ENCODE measurements around the gene CNIH2. TPM values are rescaled to one million over a fixed set of nuclear protein-coding genes. Genes with fewer than 3 reads are reported as not detected.

CNIH2 gene
- total and polyA plus RNA-seq, 2 donors (not counting 1 experiment from before 2014, with no cell fraction given) = 0.17 to 0.57 TPM

- TF ChIP-seq EZH2 (IDR thresholded peaks at IDR 0.05; ENCODE audit: low read length, missing control alignments) (no peak), CTCF (conservative IDR thresholded peaks at IDR 0.05 in 1 of 2, IDR thresholded peaks at IDR 0.05 in 1 of 2; ENCODE audit: low read depth in 1 of 2, low read length in 2 of 2) (no peak)
- peak within 1 kb of the TSS; percentile 73 for H2AFZ ChIP-seq (ENCODE audit: low read length)
- peak within 1 kb of the TSS; percentile 92 for H3K4me2 ChIP-seq (ENCODE audit: extremely low read depth, insufficient read depth, low read length)
These were observed 10.9 kb downstream of the CNIH2 start, which contains the start of gene YIF1A for GRCh38 chr11:66288671-66289547. YIF1A (minus strand) TSS chr11:66289143; CDS start chr11:66288985, 158 bp downstream.

GRCh38 chr11:66289548-66290329 is 11.8 kb downstream of the CNIH2 start:
- Histone ChIP-seq H3K36me3 (ENCODE audit: control insufficient read depth, insufficient read depth, low read length) (peaks cover 13% of the 10 kb centered on the region), H3K4me3 (replicated peaks in 1 of 4; ENCODE audit: control extremely low read depth in 1 of 4, insufficient read depth in 1 of 4, low read depth in 3 of 4, low read length in 4 of 4) (peak overlapping the region; percentile 76 to 95 (median 82)), H3K27me3 (ENCODE audit: control insufficient read depth, insufficient read depth, low read length) (peaks cover 23% of the 10 kb centered on the region), H3K4me1 (ENCODE audit: control insufficient read depth, extremely low read depth, insufficient read depth, low read length) (peaks cover 8% of the 10 kb centered on the region), H3K4me2 (ENCODE audit: extremely low read depth, insufficient read depth, low read length) (peak overlapping the region; percentile 92), H3K27ac (ENCODE audit: insufficient read depth, low read length) (peak overlapping the region; percentile 95), H2AFZ (ENCODE audit: low read length) (peak overlapping the region; percentile 73), H3K9ac (ENCODE audit: insufficient read depth, low read length) (peak overlapping the region; percentile 98), H4K20me1 (ENCODE audit: control insufficient read depth, extremely low read depth, insufficient read depth, low read length) (no peaks in the 10 kb centered on the region), H3K79me2 (ENCODE audit: control insufficient read depth, insufficient read depth, low read length) (peaks cover 25% of the 10 kb centered on the region), H3K9me3 (ENCODE audit: control insufficient read depth, insufficient read depth, low read depth, low read length) (no peaks in the 10 kb centered on the region)
- DNase-seq (ENCODE audit: low read depth in 2 of 2) = no peak
- TF ChIP-seq EZH2 (IDR thresholded peaks at IDR 0.05; ENCODE audit: low read length, missing control alignments) = no peak
- no peak for TF ChIP-seq CTCF (conservative IDR thresholded peaks at IDR 0.05 in 1 of 2, IDR thresholded peaks at IDR 0.05 in 1 of 2; ENCODE audit: low read depth in 1 of 2, low read length in 2 of 2)

More at GRCh38 chr11:66288671-66289547, 10.9 kb downstream of the CNIH2 start, which contains the start of gene YIF1A:
- H3K9me3 ChIP-seq (ENCODE audit: control insufficient read depth, insufficient read depth, low read depth, low read length) = no peaks in the 10 kb centered on the region
- peak within 1 kb of the TSS; percentile 98 for H3K9ac ChIP-seq (ENCODE audit: insufficient read depth, low read length)
- peaks cover 13% of the 10 kb centered on the region for H3K36me3 ChIP-seq (ENCODE audit: control insufficient read depth, insufficient read depth, low read length)
- H3K4me3 ChIP-seq (replicated peaks in 1 of 4; ENCODE audit: control extremely low read depth in 1 of 4, insufficient read depth in 1 of 4, low read depth in 3 of 4, low read length in 4 of 4) = peak within 1 kb of the TSS; percentile 76 to 97 (median 94)
- DNase-seq (ENCODE audit: low read depth in 2 of 2) = peak; percentile 99 to 100
- peaks cover 25% of the 10 kb centered on the region for H3K79me2 ChIP-seq (ENCODE audit: control insufficient read depth, insufficient read depth, low read length)
- peaks cover 23% of the 10 kb centered on the region for H3K27me3 ChIP-seq (ENCODE audit: control insufficient read depth, insufficient read depth, low read length)
- peaks cover 8% of the 10 kb centered on the region for H3K4me1 ChIP-seq (ENCODE audit: control insufficient read depth, extremely low read depth, insufficient read depth, low read length)
- no peaks in the 10 kb centered on the region for H4K20me1 ChIP-seq (ENCODE audit: control insufficient read depth, extremely low read depth, insufficient read depth, low read length)
- H3K27ac ChIP-seq (ENCODE audit: insufficient read depth, low read length) = peak within 1 kb of the TSS; percentile 95

- Histone ChIP-seq H3K9me3 (ENCODE audit: control insufficient read depth, insufficient read depth, low read depth, low read length) (no peaks in the 10 kb centered on the region), H3K9ac (ENCODE audit: insufficient read depth, low read length) (no peak overlapping the region), H3K4me2 (ENCODE audit: extremely low read depth, insufficient read depth, low read length) (peak overlapping the region; percentile 92), H3K36me3 (ENCODE audit: control insufficient read depth, insufficient read depth, low read length) (peaks cover 8% of the 10 kb centered on the region), H3K27ac (ENCODE audit: insufficient read depth, low read length) (no peak overlapping the region), H3K27me3 (ENCODE audit: control insufficient read depth, insufficient read depth, low read length) (peaks cover 23% of the 10 kb centered on the region), H3K4me3 (replicated peaks in 1 of 4; ENCODE audit: control extremely low read depth in 1 of 4, insufficient read depth in 1 of 4, low read depth in 3 of 4, low read length in 4 of 4) (peak overlapping the region in 2 of 4 experiments; percentile 76 to 95), H2AFZ (ENCODE audit: low read length) (no peak overlapping the region), H3K79me2 (ENCODE audit: control insufficient read depth, insufficient read depth, low read length) (peaks cover 24% of the 10 kb centered on the region), H4K20me1 (ENCODE audit: control insufficient read depth, extremely low read depth, insufficient read depth, low read length) (no peaks in the 10 kb centered on the region), H3K4me1 (ENCODE audit: control insufficient read depth, extremely low read depth, insufficient read depth, low read length) (peaks cover 8% of the 10 kb centered on the region)
- DNase-seq (ENCODE audit: low read depth in 2 of 2) = no peak
- no peak for TF ChIP-seq EZH2 (IDR thresholded peaks at IDR 0.05; ENCODE audit: low read length, missing control alignments)
- TF ChIP-seq CTCF (conservative IDR thresholded peaks at IDR 0.05 in 1 of 2, IDR thresholded peaks at IDR 0.05 in 1 of 2; ENCODE audit: low read depth in 1 of 2, low read length in 2 of 2) = no peak
These were observed 12.3 kb downstream of the CNIH2 start for GRCh38 chr11:66290330-66290621.

All from fibroblast of lung (primary cell).